DOHH2 (cell line): ENCODE measurements around the gene ROBO1.

Experiments used
- EZH2phosphoT487 ChIP-seq: fragments of 200-600 bp; sonication (generic); IDR thresholded peaks from 2 replicates; pipeline ENCODE4 v1.6.1; 2017; ENCODE audit warnings: borderline replicate concordance, mild to moderate bottlenecking, antibody characterized with exemption, low read length, moderate library complexity, mixed read lengths
- TF ChIP-seq, protein P1 (sequence below): fragments of 200-600 bp; sonication (generic); IDR thresholded peaks from one replicate; pipeline ENCODE4 v1.5.1; 2014; ENCODE audit warnings: antibody characterized with exemption, mild to moderate bottlenecking, low read depth, low read length; ENCODE audit not compliant: poor library complexity, severe bottlenecking

DNA sequence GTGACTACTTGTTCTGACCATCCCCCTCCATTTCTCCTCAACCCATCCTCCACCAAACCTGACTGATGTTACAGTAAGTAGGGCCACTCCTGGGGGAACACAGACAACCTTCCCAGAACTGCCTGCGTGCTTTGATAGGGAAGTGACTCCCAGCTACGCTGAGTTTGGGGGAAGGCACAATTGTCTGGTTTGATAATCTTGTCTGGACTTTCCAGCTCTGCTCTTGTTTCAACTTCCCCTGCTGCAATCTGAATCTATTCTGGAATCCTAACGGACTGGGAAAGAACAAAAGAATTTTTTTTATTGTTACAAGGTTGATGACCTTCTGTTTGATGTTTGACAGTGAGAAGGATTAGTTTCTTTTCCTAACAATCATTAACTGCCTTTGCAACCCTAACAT, 895.6 kb downstream of the ROBO1 start:
- TF ChIP-seq, protein P1, sequence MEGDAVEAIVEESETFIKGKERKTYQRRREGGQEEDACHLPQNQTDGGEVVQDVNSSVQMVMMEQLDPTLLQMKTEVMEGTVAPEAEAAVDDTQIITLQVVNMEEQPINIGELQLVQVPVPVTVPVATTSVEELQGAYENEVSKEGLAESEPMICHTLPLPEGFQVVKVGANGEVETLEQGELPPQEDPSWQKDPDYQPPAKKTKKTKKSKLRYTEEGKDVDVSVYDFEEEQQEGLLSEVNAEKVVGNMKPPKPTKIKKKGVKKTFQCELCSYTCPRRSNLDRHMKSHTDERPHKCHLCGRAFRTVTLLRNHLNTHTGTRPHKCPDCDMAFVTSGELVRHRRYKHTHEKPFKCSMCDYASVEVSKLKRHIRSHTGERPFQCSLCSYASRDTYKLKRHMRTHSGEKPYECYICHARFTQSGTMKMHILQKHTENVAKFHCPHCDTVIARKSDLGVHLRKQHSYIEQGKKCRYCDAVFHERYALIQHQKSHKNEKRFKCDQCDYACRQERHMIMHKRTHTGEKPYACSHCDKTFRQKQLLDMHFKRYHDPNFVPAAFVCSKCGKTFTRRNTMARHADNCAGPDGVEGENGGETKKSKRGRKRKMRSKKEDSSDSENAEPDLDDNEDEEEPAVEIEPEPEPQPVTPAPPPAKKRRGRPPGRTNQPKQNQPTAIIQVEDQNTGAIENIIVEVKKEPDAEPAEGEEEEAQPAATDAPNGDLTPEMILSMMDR = no peak
- TF ChIP-seq EZH2phosphoT487 = no peak
